Mucosa of rectum (tissue), 2 donors: Measurements from ENCODE around the gene ZFHX2.

ENCODE experiments used
- H3K27ac ChIP-seq, 2 donors: one replicate each; pipeline ENCODE4 v1.7.0; 2013; ENCODE audit warnings: inconsistent platforms in 2 of 2, low read depth in 2 of 2, low read length in 2 of 2
- H3K27me3 ChIP-seq, 2 donors: one replicate each; pipeline ENCODE4 v1.7.0; 2013; ENCODE audit warnings: low read length in 2 of 2; ENCODE audit not compliant: control insufficient read depth in 2 of 2, insufficient read depth in 2 of 2
- H3K36me3 ChIP-seq, 2 donors: one replicate each; pipeline ENCODE4 v1.7.0; 2013; ENCODE audit warnings: low read length in 2 of 2; ENCODE audit not compliant: control insufficient read depth in 2 of 2, insufficient read depth in 2 of 2
- H3K4me1 ChIP-seq, 2 donors: one replicate each; pipeline ENCODE4 v1.7.0; 2013; ENCODE audit warnings: low read length in 2 of 2, mild to moderate bottlenecking in 1 of 2; ENCODE audit not compliant: control insufficient read depth in 2 of 2, insufficient read depth in 2 of 2
- H3K4me3 ChIP-seq, 2 donors: one replicate each; pipeline ENCODE4 v1.7.0; 2013; ENCODE audit warnings: low read length in 2 of 2
- H3K9ac ChIP-seq, 2 donors: one replicate each; pipeline ENCODE4 v1.7.0; 2013; ENCODE audit warnings: low read length in 2 of 2, low read depth in 1 of 2, mild to moderate bottlenecking in 1 of 2
- H3K9me3 ChIP-seq, 2 donors: one replicate each; pipeline ENCODE4 v1.7.0; 2013; ENCODE audit warnings: low read length in 2 of 2; ENCODE audit not compliant: control insufficient read depth in 2 of 2
- donor health status: healthy.
- donor health status: Normal muscosa, but diverticular disease.

Gene ZFHX2

GRCh38 chr14:23582906-23583760 lies 31.6 kb upstream of the ZFHX2 start:
- peaks cover 0 to 15% of the 10 kb centered on the region in 2 donors for H3K27me3 ChIP-seq

GRCh38 chr14:23580948-23581281 lies 29.4 kb upstream of the ZFHX2 start:
- no peaks in the 10 kb centered on the region for H3K36me3 ChIP-seq
- H3K27me3 ChIP-seq = peaks cover 11 to 32% of the 10 kb centered on the region in 2 donors
- no peak overlapping the region for H3K27ac ChIP-seq

More at GRCh38 chr14:23582906-23583760, 31.6 kb upstream of the ZFHX2 start:
- Histone ChIP-seq H3K9me3 (no peaks in the 10 kb centered on the region), H3K4me3 (no peak overlapping the region), H3K27ac (no peak overlapping the region), H3K4me1 (no peaks in the 10 kb centered on the region), H3K36me3 (no peaks in the 10 kb centered on the region), H3K9ac (no peak overlapping the region)

DNA sequence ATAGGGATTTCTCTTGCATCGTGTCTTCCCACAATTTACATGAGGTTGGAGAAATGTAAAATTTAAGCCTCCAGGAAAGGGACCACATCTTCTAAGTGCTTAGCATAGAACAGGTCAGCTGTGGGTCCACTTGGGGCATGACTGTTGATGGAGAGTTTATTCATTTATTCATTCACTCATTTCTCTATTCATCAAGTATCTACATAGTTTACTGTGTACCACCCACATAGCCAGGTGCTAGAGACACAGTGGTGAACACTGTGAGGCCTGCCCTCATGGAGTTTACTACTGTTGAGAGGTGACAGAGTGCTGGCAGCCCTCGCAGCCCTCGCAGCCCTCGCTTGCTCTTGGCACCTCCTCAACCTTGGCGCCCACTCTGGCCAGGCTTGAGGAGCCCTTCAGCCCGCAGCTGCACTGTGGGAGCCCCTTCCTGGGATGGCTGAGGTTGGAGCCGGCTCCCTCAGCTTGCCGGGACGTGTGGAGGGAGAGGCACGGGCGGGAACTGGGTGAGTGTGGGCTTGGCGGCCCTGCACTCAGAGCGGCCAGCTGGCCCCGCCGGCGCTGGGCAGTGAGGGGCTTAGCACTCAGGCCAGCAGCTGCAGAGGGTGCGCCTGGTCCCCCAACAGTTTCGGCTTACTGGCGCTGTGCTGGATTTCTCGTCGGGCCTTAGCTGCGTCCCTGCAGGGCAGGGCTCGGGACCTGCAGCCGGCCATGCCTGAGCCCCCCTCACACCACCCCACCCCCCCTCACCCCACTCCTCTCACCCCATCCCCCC lies 28.8 kb upstream of the ZFHX2 start:
- H3K4me1 ChIP-seq = peaks cover 0 to 4% of the 10 kb centered on the region in 2 donors
- no peak overlapping the region for H3K9ac ChIP-seq
- H3K36me3 ChIP-seq = no peaks in the 10 kb centered on the region
- H3K27ac ChIP-seq = no peak overlapping the region
- H3K9me3 ChIP-seq = no peaks in the 10 kb centered on the region
- H3K27me3 ChIP-seq = peaks cover 13 to 38% of the 10 kb centered on the region in 2 donors
- H3K4me3 ChIP-seq = no peak overlapping the region

More at GRCh38 chr14:23580948-23581281, 29.4 kb upstream of the ZFHX2 start:
- Histone ChIP-seq H3K4me1 (peaks cover 0 to 4% of the 10 kb centered on the region in 2 donors), H3K9me3 (no peaks in the 10 kb centered on the region), H3K9ac (no peak overlapping the region), H3K4me3 (no peak overlapping the region)

GRCh38 chr14:23579739-23580138 lies 28.2 kb upstream of the ZFHX2 start:
- Histone ChIP-seq H3K4me1 (peaks cover 0 to 4% of the 10 kb centered on the region in 2 donors), H3K4me3 (no peak overlapping the region), H3K27ac (no peak overlapping the region), H3K36me3 (no peaks in the 10 kb centered on the region), H3K9me3 (no peaks in the 10 kb centered on the region), H3K27me3 (peaks cover 17 to 40% of the 10 kb centered on the region in 2 donors), H3K9ac (no peak overlapping the region)

- Histone ChIP-seq H3K9ac (no peak overlapping the region), H3K27ac (no peak overlapping the region), H3K36me3 (no peaks in the 10 kb centered on the region), H3K27me3 (peaks cover 18 to 40% of the 10 kb centered on the region in 2 donors), H3K4me3 (no peak overlapping the region), H3K9me3 (no peaks in the 10 kb centered on the region), H3K4me1 (peaks cover 0 to 4% of the 10 kb centered on the region in 2 donors)
Measured at GRCh38 chr14:23579311-23579630, 27.7 kb upstream of the ZFHX2 start.

GRCh38 chr14:23578560-23579310 lies 27.2 kb upstream of the ZFHX2 start, which contains the start of gene JPH4:
TSS of gene JPH4 (minus strand) at chr14:23578790. CDS start at chr14:23577453, 1,337 bp downstream.
- H3K4me3 ChIP-seq = no peak within 1 kb of the TSS
- no peak within 1 kb of the TSS for H3K9ac ChIP-seq
- peaks cover 0 to 4% of the 10 kb centered on the region in 2 donors for H3K4me1 ChIP-seq
- no peaks in the 10 kb centered on the region for H3K9me3 ChIP-seq
- H3K36me3 ChIP-seq = no peaks in the 10 kb centered on the region
- no peak within 1 kb of the TSS for H3K27ac ChIP-seq
- H3K27me3 ChIP-seq = peaks cover 18 to 40% of the 10 kb centered on the region in 2 donors

GRCh38 chr14:23577710-23578392 lies 26.3 kb upstream of the ZFHX2 start:
- H3K27ac ChIP-seq = no peak overlapping the region
- no peaks in the 10 kb centered on the region for H3K36me3 ChIP-seq
- H3K9me3 ChIP-seq = no peaks in the 10 kb centered on the region
- peaks cover 21 to 43% of the 10 kb centered on the region in 2 donors for H3K27me3 ChIP-seq
- H3K4me1 ChIP-seq = peaks cover 0 to 4% of the 10 kb centered on the region in 2 donors
- no peak overlapping the region for H3K4me3 ChIP-seq
- H3K9ac ChIP-seq = no peak overlapping the region

DNA sequence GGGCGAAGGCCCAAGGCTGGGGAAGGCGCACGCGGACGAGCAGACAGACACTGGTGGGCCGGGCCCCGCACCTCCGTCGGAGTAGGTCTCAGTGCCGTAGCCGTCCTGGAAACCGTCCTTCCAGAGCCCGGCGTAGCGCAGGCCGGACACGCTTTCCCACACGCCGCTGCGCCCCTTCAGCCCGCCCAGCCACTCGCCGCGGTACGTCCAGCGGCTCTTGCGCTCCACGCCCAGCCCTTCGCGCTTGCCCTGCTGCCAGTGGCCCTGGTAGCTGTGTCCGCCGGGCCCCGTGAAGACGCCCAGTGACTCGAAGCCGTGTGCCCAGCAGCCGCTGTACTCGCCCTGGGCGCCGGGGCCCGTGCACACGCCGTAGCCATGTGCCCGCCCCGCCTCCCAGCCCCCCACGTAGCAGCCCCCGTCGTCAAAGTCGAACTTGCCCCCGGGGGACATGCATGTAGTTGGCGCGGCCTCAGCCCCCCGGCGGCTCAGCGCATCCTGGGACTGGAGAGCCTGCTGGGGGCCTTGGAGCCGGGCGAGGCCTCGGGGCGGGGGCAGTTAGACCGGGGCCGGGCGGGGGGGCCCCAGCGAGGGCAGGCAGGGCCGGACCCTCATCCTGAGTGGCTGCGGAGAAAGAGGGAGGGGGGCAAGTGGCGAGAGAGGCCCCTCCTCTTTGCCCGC lies 25.6 kb upstream of the ZFHX2 start:
- Histone ChIP-seq H3K4me1 (peaks cover 0 to 4% of the 10 kb centered on the region in 2 donors), H3K9me3 (no peaks in the 10 kb centered on the region), H3K36me3 (no peaks in the 10 kb centered on the region), H3K4me3 (peak overlapping the region in 1 of 2 donors; percentile 43), H3K27ac (no peak overlapping the region), H3K9ac (no peak overlapping the region), H3K27me3 (peaks cover 24 to 43% of the 10 kb centered on the region in 2 donors)

DNA sequence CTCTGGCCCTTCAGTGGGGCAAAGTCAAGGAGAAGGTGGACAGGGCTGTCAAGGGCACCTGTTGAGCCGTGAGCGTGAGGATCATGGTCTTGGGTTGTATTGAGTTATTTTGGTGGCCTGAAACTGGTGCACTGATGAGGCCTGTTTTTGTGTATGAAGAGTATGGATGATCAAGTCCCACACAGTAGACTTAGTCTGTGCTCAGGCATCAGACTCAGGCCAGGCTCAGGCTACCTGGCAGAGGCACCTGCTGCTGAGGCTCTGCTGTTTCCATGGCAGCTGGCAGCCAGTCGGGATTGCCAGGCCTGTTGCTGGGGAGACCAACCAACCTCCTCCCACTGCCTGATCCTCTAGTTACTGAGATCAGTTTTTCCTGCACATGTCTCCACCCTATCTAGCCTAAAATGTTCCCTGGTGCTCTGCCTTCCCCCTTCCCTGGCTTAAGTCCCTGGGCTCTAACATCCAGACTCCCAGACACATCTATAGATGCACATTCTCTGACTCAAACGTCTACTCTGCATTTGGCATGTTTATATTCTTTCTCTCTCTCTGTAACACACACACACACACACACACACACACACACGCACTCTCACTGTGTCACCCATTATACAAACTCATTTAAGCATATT lies 21.9 kb upstream of the ZFHX2 start:
- Histone ChIP-seq H3K9ac (no peak overlapping the region), H3K27me3 (peaks cover 26 to 30% of the 10 kb centered on the region in 2 donors), H3K36me3 (no peaks in the 10 kb centered on the region), H3K9me3 (no peaks in the 10 kb centered on the region), H3K4me3 (no peak overlapping the region), H3K27ac (no peak overlapping the region), H3K4me1 (peaks cover 3 to 10% of the 10 kb centered on the region in 2 donors)
